ENCODE data around the gene PRSS2. TPM values are rescaled to one million over a fixed set of nuclear protein-coding genes. Genes with fewer than 3 reads are reported as not detected.

PRSS2 gene
- total and polyA plus RNA-seq, 4 donors: 0.21 TPM; not detected in 3

- no peaks in the 10 kb centered on the region for H3K9me3 ChIP-seq (ENCODE audit: control insufficient read depth in 4 of 4, low read length in 3 of 4)
- H3K36me3 ChIP-seq (ENCODE audit: control insufficient read depth in 4 of 4, insufficient read depth in 3 of 4, low read depth in 1 of 4, low read length in 3 of 4): no peaks in the 10 kb centered on the region
- H3K4me1 ChIP-seq (ENCODE audit: control insufficient read depth in 4 of 4, insufficient read depth in 4 of 4, low read length in 3 of 4): no peaks in the 10 kb centered on the region
- H3K27ac ChIP-seq (ENCODE audit: low read depth in 1 of 2, low read length in 2 of 2): no peak overlapping the region
- H3K4me3 ChIP-seq (ENCODE audit: low read depth in 1 of 3, low read length in 3 of 3): no peak overlapping the region
- no peak for DNase-seq (ENCODE audit: low spot score)
- H3K9ac ChIP-seq (ENCODE audit: low read depth in 1 of 2, low read length in 2 of 2): no peak overlapping the region
- 50% methylated on average over 6 of the region's 6 CpGs for WGBS
- H3K27me3 ChIP-seq (ENCODE audit: control insufficient read depth in 4 of 4, insufficient read depth in 4 of 4, low read length in 3 of 4): no peaks in the 10 kb centered on the region
- TF ChIP-seq YY1 (IDR thresholded peaks at IDR 0.05) (no peak), JUND (IDR thresholded peaks at IDR 0.05) (no peak), ZBTB33 (IDR thresholded peaks at IDR 0.05) (no peak), ATF3 (IDR thresholded peaks at IDR 0.05) (no peak), EGR1 (IDR thresholded peaks at IDR 0.05; ENCODE audit: low read depth in 2 of 2) (no peak), GABPA (IDR thresholded peaks at IDR 0.05 in 1 of 2, conservative IDR thresholded peaks at IDR 0.05 in 1 of 2) (no peak), REST (IDR thresholded peaks at IDR 0.05) (no peak), RAD21 (IDR thresholded peaks at IDR 0.05) (no peak), RXRA (IDR thresholded peaks at IDR 0.05) (no peak), FOXA1 (IDR thresholded peaks at IDR 0.05) (no peak), HNF4G (IDR thresholded peaks at IDR 0.05) (no peak), HNF4A (conservative IDR thresholded peaks at IDR 0.05) (no peak), MAX (IDR thresholded peaks at IDR 0.05) (no peak), FOXA2 (IDR thresholded peaks at IDR 0.05) (no peak), NR2F2 (IDR thresholded peaks at IDR 0.05) (no peak), CTCF (IDR thresholded peaks at IDR 0.05; ENCODE audit: low read depth, low read length, missing input control) (no peak), TAF1 (conservative IDR thresholded peaks at IDR 0.05) (no peak)
These were observed 1.3 kb downstream of the PRSS2 start for GRCh38 chr7:142772051-142772450.

GRCh38 chr7:142772673-142773072, 1.9 kb downstream of the PRSS2 start:
- Histone ChIP-seq H3K27ac (ENCODE audit: low read depth in 1 of 2, low read length in 2 of 2) (no peak overlapping the region), H3K36me3 (ENCODE audit: control insufficient read depth in 4 of 4, insufficient read depth in 3 of 4, low read depth in 1 of 4, low read length in 3 of 4) (no peaks in the 10 kb centered on the region)

More at GRCh38 chr7:142772673-142773072, 1.9 kb downstream of the PRSS2 start:
- no peaks in the 10 kb centered on the region for H3K4me1 ChIP-seq (ENCODE audit: control insufficient read depth in 4 of 4, insufficient read depth in 4 of 4, low read length in 3 of 4)
- DNase-seq (ENCODE audit: low spot score): no peak
- H3K27me3 ChIP-seq (ENCODE audit: control insufficient read depth in 4 of 4, insufficient read depth in 4 of 4, low read length in 3 of 4): no peaks in the 10 kb centered on the region
- H3K9ac ChIP-seq (ENCODE audit: low read depth in 1 of 2, low read length in 2 of 2): no peak overlapping the region
- no peaks in the 10 kb centered on the region for H3K9me3 ChIP-seq (ENCODE audit: control insufficient read depth in 4 of 4, low read length in 3 of 4)
- no peak overlapping the region for H3K4me3 ChIP-seq (ENCODE audit: low read depth in 1 of 3, low read length in 3 of 3)
- no peak for TF ChIP-seq SP1 (IDR thresholded peaks at IDR 0.05)
